ENCODE data around the gene SS18.

- no peak for TF ChIP-seq CTCF (IDR thresholded peaks at IDR 0.05)
- TF ChIP-seq POLR2A (IDR thresholded peaks at IDR 0.05), result no peak
Observed at GRCh38 chr18:26005950-26006349, 84.5 kb downstream of the SS18 start.

Data from body of pancreas (tissue), 4 donors.